Activated CD4-positive, alpha-beta memory T cell treated with anti-CD3 and anti-CD28 coated beads, Interleukin-2, amount 10 ng/mL, durations not matched to agents 7 days and 5 days (primary cell): ENCODE data around the gene TGFBR3L. TPM values are rescaled to one million over a fixed set of nuclear protein-coding genes. Genes with fewer than 3 reads are reported as not detected.
A peak's percentile ranks its signal among the peaks of the same experiment; 100 is the strongest.

Source experiments
- CTCF ChIA-PET: fragments of 350-600 bp; sonication (Branson Sonifier 250); formaldehyde crosslinking; loops from one replicate; lab custom pipeline; 2021; ENCODE audit warnings: antibody characterized with exemption, inconsistent platforms; lab: Charles Lee
- POLR2A ChIA-PET: fragments of 350-600 bp; sonication (Branson Sonifier 250); formaldehyde crosslinking; loops from one replicate; lab custom pipeline; 2021; ENCODE audit warnings: antibody characterized with exemption; lab: Charles Lee
- DNase-seq: peaks from one replicate; pipeline ENCODE4 v3.0.0-alpha.2; 2020
- H3K27ac Mint-ChIP-seq: one replicate; pipeline ENCODE4 v1.8.0; 2021; ENCODE audit warnings: mild to moderate bottlenecking, mixed read lengths
- H3K27me3 Mint-ChIP-seq: one replicate; pipeline ENCODE4 v1.8.0; 2021; ENCODE audit warnings: mixed read lengths
- H3K36me3 Mint-ChIP-seq: one replicate; pipeline ENCODE4 v1.8.0; 2021; ENCODE audit warnings: low read depth, mixed read lengths
- H3K4me1 Mint-ChIP-seq: one replicate; pipeline ENCODE4 v1.8.0; 2021; ENCODE audit warnings: mixed read lengths
- H3K4me3 Mint-ChIP-seq: one replicate; pipeline ENCODE4 v1.8.0; 2021; ENCODE audit warnings: mild to moderate bottlenecking, mixed read lengths
- H3K9me3 Mint-ChIP-seq: one replicate; pipeline ENCODE4 v1.8.0; 2021; ENCODE audit warnings: mixed read lengths
- total RNA-seq, 2 experiments: library from RNA; stranded (reverse); gene quantifications; one replicate each; pipeline ENCODE4 v1.2.3, GENCODE V29; 2021

The TGFBR3L gene
- total RNA-seq, 2 experiments from 2014 or later: 4.2 to 4.6 TPM

DNA sequence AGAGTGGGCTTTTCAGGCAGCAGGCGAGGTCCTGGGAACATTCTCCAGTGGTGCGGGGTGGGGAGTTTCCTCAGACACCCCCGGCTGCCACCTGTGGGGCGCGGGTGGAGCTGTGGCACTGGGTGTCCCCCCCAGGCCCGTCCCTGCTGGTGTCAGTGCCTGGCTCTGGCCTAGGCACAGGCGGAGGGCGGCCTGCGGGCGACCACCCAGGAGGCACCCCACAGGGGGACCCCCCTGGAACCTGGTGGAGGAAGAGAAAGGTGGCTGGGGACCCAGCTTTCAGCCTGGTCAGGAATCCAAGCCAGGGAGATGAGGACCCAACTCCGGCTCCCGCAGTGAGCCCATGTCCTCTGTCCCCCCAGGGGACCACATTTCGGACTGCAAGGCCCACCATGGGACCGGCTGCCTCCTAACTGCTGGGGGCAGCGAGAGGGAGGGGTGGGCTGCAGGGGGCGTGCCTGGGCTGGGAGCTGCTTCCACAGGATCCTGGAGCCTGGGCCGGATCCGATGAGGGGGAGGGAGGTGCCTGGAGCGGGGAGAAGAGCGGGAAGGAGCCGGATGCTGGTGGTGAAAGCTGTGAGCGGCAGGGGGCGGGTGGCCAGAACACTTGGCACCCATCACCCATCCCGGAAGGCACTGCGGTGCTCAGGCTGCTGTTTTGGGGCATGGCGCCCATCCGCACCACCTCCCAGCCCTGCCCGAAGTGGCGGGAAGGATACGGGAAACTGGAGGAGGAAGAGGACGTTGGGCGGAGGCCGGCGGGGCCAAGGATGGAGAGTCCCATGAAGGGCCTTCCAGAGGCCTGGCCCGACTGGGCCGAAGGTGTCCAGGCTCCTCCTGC, 16.8 kb downstream of the TGFBR3L start:
- Mint-ChIP-seq H3K4me3 (no peak overlapping the region), H3K27me3 (no peaks in the 10 kb centered on the region), H3K36me3 (peaks cover 20% of the 10 kb centered on the region), H3K27ac (no peak overlapping the region), H3K4me1 (peaks cover 9% of the 10 kb centered on the region), H3K9me3 (no peaks in the 10 kb centered on the region)
- DNase-seq: no peak
- CTCF ChIA-PET: interaction anchor here (1.1 to 3.5 kb wide), 4 partner anchors 9 to 13 kb away, joined by 3 to 28 read pairs (median 12); partner anchors contain the start of genes SNAPC2 and TIMM44
- POLR2A ChIA-PET: interaction anchor here (0.9 to 1.8 kb wide), 2 partner anchors 12 to 226 kb away, joined by 3 to 9 read pairs; partner anchors contain the start of gene TIMM44

DNA sequence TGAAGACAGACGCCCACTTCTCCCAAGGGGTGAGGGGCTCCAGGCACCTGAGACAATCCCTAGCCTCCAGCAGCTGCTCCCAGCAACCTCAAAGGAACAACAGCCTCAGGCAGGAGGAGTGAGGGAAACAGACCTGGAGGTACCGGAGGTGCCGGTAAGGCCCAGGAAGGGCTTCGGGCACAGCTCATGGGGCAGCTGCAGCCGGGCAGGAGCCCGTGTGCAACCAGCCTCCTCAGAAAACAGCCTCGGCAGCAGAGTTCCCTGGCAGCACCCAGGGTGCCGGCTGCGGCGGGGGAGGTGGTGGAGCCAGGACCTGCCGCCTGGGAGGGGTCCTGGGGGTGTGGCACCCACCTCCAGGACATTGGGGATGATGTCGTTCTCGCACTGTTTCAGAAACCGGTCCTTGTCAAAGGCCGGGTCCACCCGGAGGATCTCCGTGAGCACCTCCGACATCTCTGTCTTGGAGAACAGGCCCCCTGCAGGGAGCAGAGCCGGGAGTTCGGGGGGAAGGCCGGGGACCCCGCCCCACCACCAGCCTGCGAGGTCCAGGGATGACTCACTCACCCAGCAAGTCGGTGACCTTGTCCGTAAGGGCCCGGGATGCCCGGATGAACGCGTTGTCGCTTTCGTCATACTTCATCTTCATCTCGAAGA, 17.8 kb downstream of the TGFBR3L start:
- H3K27me3 Mint-ChIP-seq: no peaks in the 10 kb centered on the region
- peaks cover 20% of the 10 kb centered on the region for H3K36me3 Mint-ChIP-seq
- CTCF ChIA-PET: no interaction called here
- H3K9me3 Mint-ChIP-seq: no peaks in the 10 kb centered on the region
- H3K27ac Mint-ChIP-seq: no peak overlapping the region
- DNase-seq: no peak
- no peak overlapping the region for H3K4me3 Mint-ChIP-seq
- POLR2A ChIA-PET: no interaction called here
- H3K4me1 Mint-ChIP-seq: peaks cover 7% of the 10 kb centered on the region

DNA sequence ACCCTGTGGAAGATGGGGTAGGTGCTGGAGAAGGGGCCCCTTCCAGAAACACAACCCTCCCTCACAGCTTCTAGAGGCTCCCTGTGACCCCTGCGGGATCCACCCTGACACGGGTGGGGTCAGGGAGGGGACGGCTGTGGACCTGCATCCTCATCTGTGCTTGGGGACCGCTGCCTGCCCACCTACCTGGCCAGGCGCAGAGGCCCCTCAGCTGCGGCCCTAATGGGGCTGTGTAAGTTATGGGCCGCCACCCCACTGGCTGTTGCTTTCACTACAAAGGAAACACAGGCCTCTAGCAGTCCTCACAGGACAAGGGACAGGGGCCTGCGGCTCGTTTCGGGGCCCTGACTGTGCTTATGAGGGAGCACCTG, 18.3 kb downstream of the TGFBR3L start:
- Mint-ChIP-seq H3K9me3 (no peaks in the 10 kb centered on the region), H3K36me3 (peaks cover 22% of the 10 kb centered on the region), H3K27ac (no peak overlapping the region), H3K4me3 (no peak overlapping the region), H3K27me3 (no peaks in the 10 kb centered on the region), H3K4me1 (peaks cover 7% of the 10 kb centered on the region)
- CTCF ChIA-PET: no interaction called here
- DNase-seq: no peak
- POLR2A ChIA-PET: interaction anchor here (1.2 kb wide), 1 partner anchor 11 kb away, joined by 3 read pairs; the partner anchor contains the start of gene TIMM44

DNA sequence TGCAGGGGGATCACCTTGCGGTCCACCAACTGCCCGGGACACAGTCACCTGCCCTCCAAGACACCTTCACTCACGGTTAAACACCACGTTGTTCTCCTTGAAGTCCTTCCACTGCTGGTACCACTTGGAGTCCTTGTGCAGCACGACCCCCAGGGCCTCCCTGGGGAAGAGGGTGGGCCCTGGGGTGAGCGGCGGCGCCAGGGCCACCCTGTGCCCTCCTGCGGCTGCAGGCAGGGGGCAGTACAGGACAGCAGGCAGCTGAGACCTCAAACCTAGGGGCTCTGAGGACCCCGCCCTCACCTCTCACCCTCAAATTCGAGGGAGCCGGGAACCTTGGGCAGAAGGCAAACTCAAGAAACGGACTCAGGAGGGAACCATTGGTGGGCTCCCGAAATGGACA, 18.8 kb downstream of the TGFBR3L start:
- ChIA-PET CTCF (no interaction called here), POLR2A (interaction anchor here (1.2 kb wide), 1 partner anchor 10 kb away, joined by 3 read pairs; the partner anchor contains the start of gene TIMM44)
- no peak for DNase-seq
- Mint-ChIP-seq H3K36me3 (peaks cover 23% of the 10 kb centered on the region), H3K27me3 (no peaks in the 10 kb centered on the region), H3K4me3 (no peak overlapping the region), H3K9me3 (no peaks in the 10 kb centered on the region), H3K4me1 (peaks cover 5% of the 10 kb centered on the region), H3K27ac (no peak overlapping the region)

DNA sequence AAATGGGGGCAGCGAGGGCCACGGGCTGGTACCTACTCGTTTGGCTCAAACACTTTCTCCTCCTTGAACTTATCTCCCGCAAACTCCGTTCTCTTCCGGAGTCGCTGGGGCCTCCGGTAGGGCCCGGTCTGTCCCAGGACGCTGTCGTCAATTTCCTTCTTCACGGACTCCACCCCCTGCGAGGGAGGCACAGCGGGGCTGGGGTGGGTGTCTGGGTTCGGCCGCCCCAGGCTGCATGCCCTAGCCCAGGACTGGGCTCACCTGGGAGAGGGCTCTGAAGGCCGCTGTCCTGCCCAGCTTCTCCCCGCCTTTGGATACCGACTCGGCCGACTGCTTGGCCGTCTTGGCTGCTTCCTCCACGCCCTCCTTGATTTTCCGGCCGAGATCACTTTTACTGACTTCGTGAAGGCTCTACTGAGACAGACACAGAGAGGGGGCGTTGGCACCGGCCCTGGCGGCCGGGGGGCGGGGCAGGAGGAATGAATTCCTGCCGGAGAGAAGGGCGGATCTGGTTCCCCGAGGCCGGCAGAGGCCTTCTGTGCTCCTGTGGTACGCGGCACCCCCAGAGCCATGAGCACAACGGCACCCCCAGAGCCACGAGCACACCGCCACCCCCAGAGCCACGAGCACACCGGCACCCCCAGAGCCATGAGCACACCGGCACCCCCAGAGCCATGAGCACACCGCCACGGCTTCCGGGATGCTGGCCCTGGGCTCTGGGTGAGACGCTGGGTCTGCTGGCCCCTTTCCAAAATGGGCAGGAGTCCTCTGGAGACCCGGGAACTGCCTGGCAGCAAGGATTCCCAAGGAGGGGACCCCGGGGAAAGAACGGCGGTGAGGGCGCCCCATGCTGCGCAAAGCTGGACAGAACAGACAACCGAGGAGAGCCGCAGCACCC, 19.4 kb downstream of the TGFBR3L start:
- Mint-ChIP-seq H3K4me1 (peaks cover 3% of the 10 kb centered on the region), H3K9me3 (no peaks in the 10 kb centered on the region), H3K4me3 (no peak overlapping the region), H3K36me3 (peaks cover 29% of the 10 kb centered on the region), H3K27ac (no peak overlapping the region), H3K27me3 (no peaks in the 10 kb centered on the region)
- ChIA-PET CTCF (interaction anchor here (0.7 kb wide), 1 partner anchor 98 kb away, joined by 4 read pairs; no protein-coding TSS in a partner anchor), POLR2A (interaction anchor here (1.2 to 1.8 kb wide), 2 partner anchors 10 kb away, joined by 3 to 6 read pairs; partner anchors contain the start of gene TIMM44)
- no peak for DNase-seq

DNA sequence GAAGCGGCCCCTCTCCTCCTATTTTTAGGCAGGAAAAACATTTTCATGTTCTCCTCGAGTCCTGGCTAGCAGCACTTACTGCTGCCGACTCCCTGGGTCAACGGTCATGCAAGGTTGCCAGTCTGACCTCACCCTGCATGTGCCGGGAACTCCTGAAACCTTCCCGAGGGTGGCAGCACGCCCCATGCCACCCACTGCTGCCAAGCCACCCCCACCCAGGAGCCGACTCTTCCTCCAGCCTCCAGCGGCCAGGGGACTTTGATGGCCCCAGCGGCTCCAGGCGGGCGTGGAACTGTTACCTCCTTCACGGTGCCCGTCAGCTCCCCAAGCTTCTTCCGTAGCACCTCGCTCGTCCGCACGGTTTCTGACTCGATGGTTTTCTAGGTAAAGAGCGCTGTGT, 20.1 kb downstream of the TGFBR3L start:
- CTCF ChIA-PET: interaction anchor here (0.7 kb wide), 1 partner anchor 97 kb away, joined by 4 read pairs; no protein-coding TSS in a partner anchor
- Mint-ChIP-seq H3K36me3 (peaks cover 29% of the 10 kb centered on the region), H3K4me3 (no peak overlapping the region), H3K4me1 (peaks cover 3% of the 10 kb centered on the region), H3K9me3 (no peaks in the 10 kb centered on the region), H3K27me3 (no peaks in the 10 kb centered on the region), H3K27ac (no peak overlapping the region)
- DNase-seq: no peak
- POLR2A ChIA-PET: interaction anchor here (1.8 kb wide), 1 partner anchor 9 kb away, joined by 6 read pairs; the partner anchor contains the start of gene TIMM44

DNA sequence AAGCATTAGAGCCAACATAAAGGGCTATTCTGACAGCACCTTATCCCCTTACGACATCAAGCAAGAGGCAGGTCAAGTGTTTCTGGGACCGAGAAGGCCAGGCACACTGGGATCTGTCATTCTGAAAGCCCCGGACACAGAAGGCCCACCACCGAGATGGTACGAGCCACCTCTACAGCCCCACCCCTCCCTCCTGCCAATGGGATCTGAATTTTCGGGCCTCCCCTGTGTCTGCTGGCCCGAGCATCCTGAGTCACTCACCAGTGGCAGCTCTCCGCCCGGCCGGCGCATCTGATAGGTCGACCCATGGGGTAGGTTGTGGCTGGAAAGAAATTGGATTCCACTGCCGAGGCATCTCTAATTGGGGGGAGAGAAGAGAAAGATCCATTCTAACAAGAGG, 26.2 kb downstream of the TGFBR3L start:
- H3K4me3 Mint-ChIP-seq: peak overlapping the region; percentile 24
- H3K9me3 Mint-ChIP-seq: no peaks in the 10 kb centered on the region
- ChIA-PET CTCF (interaction anchor here (1.0 kb wide), 1 partner anchor 10 kb away, joined by 3 read pairs; no protein-coding TSS in a partner anchor), POLR2A (no interaction called here)
- H3K27me3 Mint-ChIP-seq: no peaks in the 10 kb centered on the region
- H3K4me1 Mint-ChIP-seq: peaks cover 40% of the 10 kb centered on the region
- H3K27ac Mint-ChIP-seq: no peak overlapping the region
- DNase-seq: no peak
- peaks cover 22% of the 10 kb centered on the region for H3K36me3 Mint-ChIP-seq

DNA sequence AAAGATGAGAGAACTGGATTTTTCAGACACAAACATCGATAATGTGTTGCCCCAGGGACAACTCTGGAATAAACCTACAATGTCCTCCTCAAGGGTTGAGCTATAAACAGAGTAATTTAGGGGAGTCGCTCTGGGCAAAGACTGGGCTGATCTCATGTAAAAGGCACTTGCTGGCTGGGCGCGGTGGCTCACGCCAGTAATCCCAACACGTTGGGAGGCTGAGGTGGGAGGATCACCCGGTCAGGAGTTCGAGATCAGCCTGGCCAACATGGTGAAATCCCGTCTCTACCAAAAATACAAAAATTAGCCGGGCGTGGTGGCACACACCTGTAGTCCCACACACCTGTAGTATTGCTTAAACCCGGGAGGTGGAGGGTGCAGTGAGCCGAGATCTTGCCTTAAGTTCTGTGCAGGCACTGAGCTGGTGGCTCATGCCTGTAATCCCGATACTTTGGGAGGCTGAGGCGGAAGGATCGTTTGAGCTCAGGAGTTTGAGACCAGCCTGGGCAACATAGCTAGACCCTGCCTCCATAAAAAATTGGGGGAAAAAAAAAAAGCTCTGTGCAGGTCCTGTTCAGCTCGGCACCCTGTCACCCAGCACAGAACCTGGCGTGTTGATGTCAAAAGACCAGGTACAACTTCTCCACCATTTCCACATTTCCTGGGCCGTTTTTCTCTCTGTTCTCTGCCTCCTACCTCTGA, 27.4 kb downstream of the TGFBR3L start:
- no peak for DNase-seq
- Mint-ChIP-seq H3K36me3 (peaks cover 18% of the 10 kb centered on the region), H3K9me3 (no peaks in the 10 kb centered on the region), H3K27ac (peak overlapping the region; percentile 59), H3K27me3 (no peaks in the 10 kb centered on the region), H3K4me1 (peaks cover 40% of the 10 kb centered on the region), H3K4me3 (peak overlapping the region; percentile 83)
- POLR2A ChIA-PET: interaction anchor here (1.2 to 2.7 kb wide), 3 partner anchors 11 to 15 kb away, joined by 4 to 11 read pairs (median 9); no protein-coding TSS in a partner anchor
- CTCF ChIA-PET: interaction anchor here (1.0 to 2.9 kb wide), 3 partner anchors 12 to 22 kb away, joined by 4 to 26 read pairs (median 5); partner anchors contain the start of gene SNAPC2

DNA sequence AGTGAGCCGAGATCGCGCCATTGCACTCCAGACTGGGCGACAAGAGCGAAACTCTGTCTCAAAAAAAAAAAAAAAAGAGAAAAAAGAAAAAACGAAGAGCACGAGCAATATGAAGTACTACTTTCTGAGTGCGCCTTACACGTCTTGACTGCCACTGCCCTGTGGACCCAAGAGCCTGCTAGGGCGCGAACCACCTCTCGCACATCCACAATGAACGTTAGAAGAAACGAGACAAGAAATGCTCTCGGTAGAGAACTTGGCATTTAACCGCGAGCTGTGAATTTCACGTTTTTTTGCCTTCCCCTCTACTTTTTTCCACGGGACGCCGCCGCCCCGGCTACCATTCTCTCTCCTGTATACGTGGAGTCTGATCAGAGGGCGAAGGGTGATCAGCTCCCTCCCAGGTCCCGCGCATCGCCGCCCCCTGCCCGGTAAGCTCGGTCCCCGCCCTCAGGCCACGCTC, 28.4 kb downstream of the TGFBR3L start:
- peaks cover 15% of the 10 kb centered on the region for H3K36me3 Mint-ChIP-seq
- H3K9me3 Mint-ChIP-seq: no peaks in the 10 kb centered on the region
- H3K4me1 Mint-ChIP-seq: peaks cover 40% of the 10 kb centered on the region
- peak overlapping the region; percentile 85 for H3K27ac Mint-ChIP-seq
- ChIA-PET POLR2A (interaction anchor here (1.0 to 2.9 kb wide), 10 partner anchors 9 to 565 kb away, joined by 3 to 26 read pairs (median 6); partner anchors contain the start of genes ELAVL1, MAP2K7 and SNAPC2), CTCF (interaction anchor here (0.5 to 3.1 kb wide), 25 partner anchors 9 to 268 kb away, joined by 3 to 49 read pairs (median 6); partner anchors contain the start of genes CERS4, ELAVL1, MAP2K7 and SNAPC2)
- no peak for DNase-seq
- peak overlapping the region; percentile 83 for H3K4me3 Mint-ChIP-seq
- H3K27me3 Mint-ChIP-seq: no peaks in the 10 kb centered on the region

DNA sequence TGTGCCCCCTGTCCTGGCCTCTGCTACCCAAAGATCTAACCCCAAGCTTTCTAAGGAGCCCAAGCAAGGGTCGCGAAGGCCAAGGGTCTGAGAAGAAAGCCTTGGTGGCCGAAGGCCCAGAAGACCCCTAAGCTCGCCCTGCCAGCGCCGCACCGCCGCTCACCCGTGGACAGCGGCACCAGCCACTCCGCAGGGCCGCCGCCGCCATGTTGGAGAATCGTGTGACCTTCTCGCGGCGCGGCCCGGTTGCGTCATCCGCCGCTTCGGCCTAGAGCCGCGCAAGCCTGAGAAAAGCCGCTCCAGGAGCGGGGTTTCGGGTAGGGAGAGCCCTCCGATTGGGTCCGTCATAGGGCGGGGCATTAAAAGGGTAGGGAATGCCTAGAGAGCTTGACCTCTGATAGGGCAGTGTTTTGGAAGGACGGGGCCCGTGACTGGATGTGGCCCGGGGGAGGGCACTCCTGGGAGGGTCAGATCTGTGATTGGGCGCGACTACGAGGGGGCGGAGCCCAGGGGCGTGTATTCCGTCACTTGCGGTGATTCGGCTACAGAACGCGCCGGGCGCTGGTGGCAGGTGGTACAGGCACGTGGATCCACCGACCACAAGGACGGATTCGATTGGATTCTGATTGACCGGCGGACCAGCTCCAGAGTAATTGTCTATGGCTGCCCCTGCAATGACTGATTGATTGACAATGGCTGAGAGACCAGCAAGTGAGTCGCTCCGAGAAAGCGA, 29.0 kb downstream of the TGFBR3L start, which contains the start of gene TIMM44:
TIMM44 (minus strand) TSS at position 223 of the 733 bp plus-strand sequence; CDS start at position 208, 15 bp downstream.
- H3K4me1 Mint-ChIP-seq: peaks cover 40% of the 10 kb centered on the region
- no peaks in the 10 kb centered on the region for H3K27me3 Mint-ChIP-seq
- H3K4me3 Mint-ChIP-seq: peak within 1 kb of the TSS; percentile 83
- no peaks in the 10 kb centered on the region for H3K9me3 Mint-ChIP-seq
- peak; percentile 99 for DNase-seq
- CTCF ChIA-PET: interaction anchor here (0.5 to 3.1 kb wide), 39 partner anchors 9 to 375 kb away, joined by 3 to 49 read pairs (median 4); partner anchors contain the start of genes CCL25, CERS4, ELAVL1 and MAP2K7
- H3K27ac Mint-ChIP-seq: peak within 1 kb of the TSS; percentile 85
- H3K36me3 Mint-ChIP-seq: peaks cover 13% of the 10 kb centered on the region
- POLR2A ChIA-PET: interaction anchor here (0.7 to 2.9 kb wide), 18 partner anchors 8 to 565 kb away, joined by 3 to 26 read pairs (median 4); partner anchors contain the start of genes CERS4, CTXN1, ELAVL1 and MAP2K7
